Activated T-helper 1 cell treated with anti-CD3 and anti-CD28 coated beads, Interleukin-12 subunit alpha, Interleukin-12 subunit beta, Interleukin-2, Interleukin-4 antibody, amounts not matched to agents 30 ng/mL and 10 ng/mL and 1 ng/mL, durations not matched to agents 14 hours and 24 hours and 36 hours (primary cell): ENCODE results near the gene GDAP2. TPM values are rescaled to one million over a fixed set of nuclear protein-coding genes. Genes with fewer than 3 reads are reported as not detected.
"Not testable (repeated sequence)": the region's sequence is repeated elsewhere in the genome, so short reads cannot be mapped to it uniquely, and the experiment has no call there.

Experiments
- DNase-seq: peaks from one replicate; pipeline ENCODE4 v3.0.0; 2021; ENCODE audit warnings: low spot score
- H3K27ac Mint-ChIP-seq: one replicate; pipeline ENCODE4 v1.8.0; 2021; ENCODE audit warnings: mild to moderate bottlenecking, mixed read lengths
- H3K27me3 Mint-ChIP-seq: one replicate; pipeline ENCODE4 v1.8.0; 2022; ENCODE audit warnings: mild to moderate bottlenecking, moderate library complexity, mixed read lengths; ENCODE audit not compliant: insufficient read depth
- H3K36me3 Mint-ChIP-seq: one replicate; pipeline ENCODE4 v1.8.0; 2021; ENCODE audit warnings: low read depth, mixed read lengths
- H3K4me1 Mint-ChIP-seq: one replicate; pipeline ENCODE4 v1.8.0; 2021; ENCODE audit warnings: low read depth, mixed read lengths
- H3K4me3 Mint-ChIP-seq: one replicate; pipeline ENCODE4 v1.8.0; 2021; ENCODE audit warnings: mild to moderate bottlenecking, moderate library complexity, mixed read lengths
- H3K9me3 Mint-ChIP-seq: one replicate; pipeline ENCODE4 v1.8.0; 2021; ENCODE audit warnings: mixed read lengths
- intact Hi-C: fragments of 100-400 bp; cut with micrococcal nuclease; formaldehyde crosslinking; loops from one replicate; pipeline ENCODE4 v1.15.1; 2024
- total RNA-seq: library from RNA; stranded (reverse); gene quantifications from 2 replicates; pipeline ENCODE4 v1.2.3, GENCODE V29; 2022

GDAP2 gene
- total RNA-seq, 1 donor from 2014 or later, result 29.0 TPM

GRCh38 chr1:117930173-117930447 is 689 bp upstream of the GDAP2 start:
- peaks cover 50% of the 10 kb centered on the region for H3K4me1 Mint-ChIP-seq
- intact Hi-C loops, result no loop called here
- no peak for DNase-seq

DNA sequence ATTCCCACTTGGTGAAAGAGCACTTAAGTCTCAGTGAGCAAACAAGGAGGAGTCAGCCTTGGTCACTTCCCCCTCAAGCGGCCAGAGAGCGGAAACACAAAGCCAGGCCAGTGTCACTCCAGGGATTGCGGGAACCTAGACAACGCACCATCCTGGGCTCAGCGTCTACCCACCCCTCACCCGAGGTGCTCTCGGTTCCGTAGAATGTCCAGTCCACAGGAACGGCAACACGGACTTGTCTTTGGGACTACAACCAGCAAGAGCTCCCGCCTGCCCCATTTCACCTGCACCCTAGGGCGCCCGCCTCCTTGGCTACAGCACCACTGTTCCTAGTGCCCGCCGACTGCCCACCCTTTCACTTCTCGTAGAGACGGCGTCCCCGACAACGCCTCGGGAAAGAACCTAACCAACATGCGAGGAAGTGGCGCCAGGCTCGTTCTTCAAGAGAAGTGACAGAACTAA is 509 bp downstream of the GDAP2 start:
- H3K27me3 Mint-ChIP-seq, result no peaks in the 10 kb centered on the region
- peak overlapping the region; percentile 96 for H3K4me3 Mint-ChIP-seq
- peaks cover 21% of the 10 kb centered on the region for H3K36me3 Mint-ChIP-seq
- intact Hi-C loops, result loop anchor here (1.0 kb wide), 5 partner anchors 34 to 869 kb away; partner anchors contain the start of genes MAN1A2 and TTF2
- peaks cover 44% of the 10 kb centered on the region for H3K4me1 Mint-ChIP-seq
- peak overlapping the region; percentile 89 for H3K27ac Mint-ChIP-seq
- no peaks in the 10 kb centered on the region for H3K9me3 Mint-ChIP-seq
- DNase-seq, result peak; percentile 45

More at GRCh38 chr1:117930173-117930447, 689 bp upstream of the GDAP2 start:
- no peaks in the 10 kb centered on the region for H3K9me3 Mint-ChIP-seq
- peak overlapping the region; percentile 89 for H3K27ac Mint-ChIP-seq
- no peaks in the 10 kb centered on the region for H3K27me3 Mint-ChIP-seq
- peaks cover 27% of the 10 kb centered on the region for H3K36me3 Mint-ChIP-seq
- H3K4me3 Mint-ChIP-seq, result peak overlapping the region; percentile 96

DNA sequence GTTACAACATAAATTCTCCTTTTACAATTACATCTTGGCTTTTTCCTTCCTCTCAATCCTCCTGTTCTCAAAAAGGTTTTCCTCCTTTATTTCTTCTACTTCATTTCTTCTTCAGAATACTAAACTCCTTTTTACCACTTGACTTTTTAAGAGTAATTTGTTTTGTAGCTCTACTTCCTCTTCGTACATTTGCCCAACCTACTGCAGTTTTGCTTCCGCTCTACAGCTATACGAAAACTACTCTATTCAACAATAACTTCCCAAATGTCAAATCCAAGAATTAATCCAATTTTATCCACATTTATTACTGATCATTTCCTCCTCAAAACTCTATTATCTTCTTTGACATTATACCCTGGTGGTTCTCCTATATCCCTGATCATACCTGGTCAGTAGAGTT is 3.4 kb downstream of the GDAP2 start:
- H3K4me3 Mint-ChIP-seq, result no peak overlapping the region
- intact Hi-C loops, result no loop called here
- DNase-seq, result no peak
- no peaks in the 10 kb centered on the region for H3K9me3 Mint-ChIP-seq
- no peaks in the 10 kb centered on the region for H3K27me3 Mint-ChIP-seq
- H3K36me3 Mint-ChIP-seq, result peaks cover 11% of the 10 kb centered on the region
- no peak overlapping the region for H3K27ac Mint-ChIP-seq
- H3K4me1 Mint-ChIP-seq, result peaks cover 25% of the 10 kb centered on the region

GRCh38 chr1:117922717-117923116 is 6.7 kb downstream of the GDAP2 start:
- H3K36me3 Mint-ChIP-seq, H3K9me3 Mint-ChIP-seq, H3K4me1 Mint-ChIP-seq, H3K4me3 Mint-ChIP-seq, intact Hi-C loops, H3K27me3 Mint-ChIP-seq, H3K27ac Mint-ChIP-seq, DNase-seq: not testable (repeated sequence)

- DNase-seq, result no peak
- no peak overlapping the region for H3K27ac Mint-ChIP-seq
- H3K9me3 Mint-ChIP-seq, result no peaks in the 10 kb centered on the region
- no peak overlapping the region for H3K4me3 Mint-ChIP-seq
- no peaks in the 10 kb centered on the region for H3K27me3 Mint-ChIP-seq
- intact Hi-C loops, result no loop called here
- peaks cover 8% of the 10 kb centered on the region for H3K4me1 Mint-ChIP-seq
- peaks cover 7% of the 10 kb centered on the region for H3K36me3 Mint-ChIP-seq
Measured at GRCh38 chr1:117921991-117922390, 7.4 kb downstream of the GDAP2 start.

DNA sequence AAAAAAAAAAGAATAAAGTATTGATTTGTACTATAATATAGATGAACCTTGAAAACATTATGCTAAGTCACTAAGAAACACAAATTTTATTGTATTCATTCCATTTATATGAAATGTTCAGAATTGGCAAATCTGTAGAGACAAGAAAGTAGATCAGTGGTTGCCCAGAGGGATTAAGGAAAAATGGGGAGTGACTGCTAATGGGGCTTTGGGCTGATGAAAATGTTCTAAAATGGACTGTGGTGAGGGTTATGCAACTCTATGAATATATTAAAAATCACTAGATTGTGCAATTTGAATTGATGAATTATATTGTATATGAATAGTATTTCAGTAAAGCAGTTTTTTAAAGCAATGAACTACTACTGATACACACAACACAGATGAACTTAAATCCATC is 10.0 kb downstream of the GDAP2 start:
- peaks cover 6% of the 10 kb centered on the region for H3K9me3 Mint-ChIP-seq
- DNase-seq, result no peak
- no peak overlapping the region for H3K4me3 Mint-ChIP-seq
- peaks cover 26% of the 10 kb centered on the region for H3K36me3 Mint-ChIP-seq
- H3K27ac Mint-ChIP-seq, result no peak overlapping the region
- intact Hi-C loops, result no loop called here
- H3K4me1 Mint-ChIP-seq, result peaks cover under 1% of the 10 kb centered on the region
- no peaks in the 10 kb centered on the region for H3K27me3 Mint-ChIP-seq

GRCh38 chr1:117911051-117911450 is 18.4 kb downstream of the GDAP2 start:
- Mint-ChIP-seq H3K9me3 (peaks cover 10% of the 10 kb centered on the region), H3K27ac (no peak overlapping the region), H3K4me1 (peaks cover 6% of the 10 kb centered on the region), H3K27me3 (no peaks in the 10 kb centered on the region), H3K36me3 (peaks cover 47% of the 10 kb centered on the region), H3K4me3 (no peak overlapping the region)
- no peak for DNase-seq
- intact Hi-C loops, result no loop called here

GRCh38 chr1:117905019-117905418 is 24.4 kb downstream of the GDAP2 start:
- H3K36me3 Mint-ChIP-seq, result peaks cover 35% of the 10 kb centered on the region
- H3K9me3 Mint-ChIP-seq, result no peaks in the 10 kb centered on the region
- H3K4me3 Mint-ChIP-seq, result no peak overlapping the region
- H3K4me1 Mint-ChIP-seq, result peaks cover 10% of the 10 kb centered on the region
- DNase-seq, result no peak
- no peaks in the 10 kb centered on the region for H3K27me3 Mint-ChIP-seq
- H3K27ac Mint-ChIP-seq, result no peak overlapping the region
- intact Hi-C loops, result no loop called here

DNA sequence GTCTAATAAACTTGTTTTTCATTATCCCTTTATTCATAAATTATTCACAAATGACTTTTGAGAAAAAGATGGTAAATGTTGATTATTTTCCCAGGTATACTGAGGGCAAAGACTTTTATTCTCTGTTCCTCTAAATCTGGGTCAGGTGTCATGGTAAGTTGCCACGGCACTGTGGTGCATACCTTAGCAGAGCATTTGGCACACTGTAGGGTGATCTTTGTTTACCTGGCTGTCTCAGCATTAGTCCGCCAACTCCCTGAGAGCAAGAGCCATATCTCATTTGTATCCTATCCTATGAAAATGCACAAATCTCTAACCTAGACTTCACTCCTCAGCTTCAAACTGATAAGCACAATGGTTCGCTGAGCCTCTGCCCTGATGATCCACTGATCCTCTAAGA is 24.9 kb downstream of the GDAP2 start:
- Mint-ChIP-seq H3K4me1 (peaks cover 10% of the 10 kb centered on the region), H3K9me3 (no peaks in the 10 kb centered on the region), H3K27ac (no peak overlapping the region), H3K27me3 (no peaks in the 10 kb centered on the region), H3K36me3 (peaks cover 35% of the 10 kb centered on the region), H3K4me3 (no peak overlapping the region)
- intact Hi-C loops, result no loop called here
- DNase-seq, result no peak

DNA sequence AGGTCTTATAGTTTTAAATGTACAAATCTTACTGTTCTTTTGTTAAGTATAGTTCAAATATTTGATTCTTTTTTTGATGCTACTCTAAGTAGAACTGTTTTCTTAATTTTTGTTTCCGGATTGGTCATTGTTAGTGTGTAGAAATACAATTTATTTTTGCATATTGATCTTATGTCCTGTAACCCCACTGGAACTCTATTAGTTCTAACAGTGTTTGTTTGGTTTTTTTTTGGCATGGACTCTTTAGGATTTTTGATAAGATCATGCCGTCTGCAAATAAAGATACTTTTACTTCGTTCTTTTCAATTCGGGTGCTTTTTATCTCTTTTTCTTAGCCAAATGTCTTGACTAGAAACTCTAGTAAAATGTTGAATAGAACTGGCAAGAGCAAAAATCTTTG is 26.5 kb downstream of the GDAP2 start:
- Mint-ChIP-seq H3K9me3 (no peaks in the 10 kb centered on the region), H3K4me3 (no peak overlapping the region), H3K27me3 (no peaks in the 10 kb centered on the region), H3K4me1 (peaks cover 10% of the 10 kb centered on the region), H3K27ac (no peak overlapping the region), H3K36me3 (peaks cover 39% of the 10 kb centered on the region)
- intact Hi-C loops, result no loop called here
- no peak for DNase-seq

GRCh38 chr1:117899801-117900200 is 29.6 kb downstream of the GDAP2 start:
- H3K36me3 Mint-ChIP-seq, result peaks cover 35% of the 10 kb centered on the region
- H3K9me3 Mint-ChIP-seq, result no peaks in the 10 kb centered on the region
- intact Hi-C loops, result loop anchor here (5.0 to 10.0 kb wide), 3 partner anchors 235 to 838 kb away; partner anchors contain the start of genes TENT5C and TTF2
- peaks cover 9% of the 10 kb centered on the region for H3K4me1 Mint-ChIP-seq
- DNase-seq, result no peak
- no peak overlapping the region for H3K27ac Mint-ChIP-seq
- H3K27me3 Mint-ChIP-seq, result no peaks in the 10 kb centered on the region
- no peak overlapping the region for H3K4me3 Mint-ChIP-seq

- Mint-ChIP-seq H3K4me1 (peaks cover 7% of the 10 kb centered on the region), H3K27me3 (no peaks in the 10 kb centered on the region), H3K27ac (no peak overlapping the region), H3K4me3 (no peak overlapping the region), H3K9me3 (no peaks in the 10 kb centered on the region), H3K36me3 (peaks cover 31% of the 10 kb centered on the region)
- DNase-seq, result no peak
- intact Hi-C loops, result loop anchor here (5.0 to 10.0 kb wide), 3 partner anchors 233 to 835 kb away; partner anchors contain the start of genes TENT5C and TTF2
Measured at GRCh38 chr1:117897551-117897950, 31.9 kb downstream of the GDAP2 start.

DNA sequence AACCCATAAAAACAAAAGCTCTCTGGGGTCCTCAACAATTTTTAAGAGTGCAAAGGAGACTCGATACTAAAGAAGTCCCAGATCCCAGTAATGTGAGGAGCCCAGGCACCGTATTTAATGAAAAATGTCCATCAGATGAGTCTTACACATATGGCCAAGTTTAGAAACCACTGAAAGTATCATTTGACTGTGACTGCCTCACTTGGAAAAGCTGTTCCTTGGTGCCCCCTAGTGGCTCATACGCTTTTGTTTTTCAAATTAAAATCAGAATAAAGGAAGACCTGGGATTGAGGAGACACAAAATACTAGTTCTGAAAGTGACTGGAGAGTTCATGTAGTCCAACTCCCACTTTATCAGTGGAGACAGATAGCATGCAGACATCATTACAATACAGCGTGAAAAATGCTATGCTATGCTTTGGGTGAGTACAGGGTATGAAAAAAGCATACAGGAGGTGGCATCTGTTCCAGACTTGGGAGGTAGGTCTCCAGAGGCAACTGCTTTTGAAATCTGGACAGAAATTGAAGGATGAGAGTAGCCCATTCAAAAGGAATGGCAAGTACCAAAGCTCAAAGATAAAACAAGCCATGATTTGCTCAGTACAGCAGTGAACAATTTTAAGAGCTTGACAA is 33.8 kb downstream of the GDAP2 start:
- intact Hi-C loops, result loop anchor here (1.0 to 10.0 kb wide), 8 partner anchors 34 to 833 kb away; partner anchors contain the start of genes GDAP2, TENT5C, TTF2 and WDR3
- no peaks in the 10 kb centered on the region for H3K27me3 Mint-ChIP-seq
- no peak overlapping the region for H3K4me3 Mint-ChIP-seq
- H3K36me3 Mint-ChIP-seq, result peaks cover 20% of the 10 kb centered on the region
- peak; percentile 32 for DNase-seq
- no peak overlapping the region for H3K27ac Mint-ChIP-seq
- peaks cover 7% of the 10 kb centered on the region for H3K4me1 Mint-ChIP-seq
- H3K9me3 Mint-ChIP-seq, result no peaks in the 10 kb centered on the region
